Measurements from ENCODE around the gene MYRIP.

GRCh38 chr3:40186508-40186907 is 377.1 kb downstream of the MYRIP start:
- no peak for TF ChIP-seq POLR2A (IDR thresholded peaks at IDR 0.05)
- TF ChIP-seq EP300 (IDR thresholded peaks at IDR 0.05): no peak
- TF ChIP-seq CTCF (IDR thresholded peaks at IDR 0.05): no peak
